ENCODE measurements around the gene IFITM2. TPM values are rescaled to one million over a fixed set of nuclear protein-coding genes. Genes with fewer than 3 reads are reported as not detected.
"Not testable (repeated sequence)": the region's sequence is repeated elsewhere in the genome, so short reads cannot be mapped to it uniquely, and the experiment has no call there.

IFITM2 gene
- total RNA-seq, 2 experiments from 2014 or later = 1,890 to 1,949 TPM

DNA sequence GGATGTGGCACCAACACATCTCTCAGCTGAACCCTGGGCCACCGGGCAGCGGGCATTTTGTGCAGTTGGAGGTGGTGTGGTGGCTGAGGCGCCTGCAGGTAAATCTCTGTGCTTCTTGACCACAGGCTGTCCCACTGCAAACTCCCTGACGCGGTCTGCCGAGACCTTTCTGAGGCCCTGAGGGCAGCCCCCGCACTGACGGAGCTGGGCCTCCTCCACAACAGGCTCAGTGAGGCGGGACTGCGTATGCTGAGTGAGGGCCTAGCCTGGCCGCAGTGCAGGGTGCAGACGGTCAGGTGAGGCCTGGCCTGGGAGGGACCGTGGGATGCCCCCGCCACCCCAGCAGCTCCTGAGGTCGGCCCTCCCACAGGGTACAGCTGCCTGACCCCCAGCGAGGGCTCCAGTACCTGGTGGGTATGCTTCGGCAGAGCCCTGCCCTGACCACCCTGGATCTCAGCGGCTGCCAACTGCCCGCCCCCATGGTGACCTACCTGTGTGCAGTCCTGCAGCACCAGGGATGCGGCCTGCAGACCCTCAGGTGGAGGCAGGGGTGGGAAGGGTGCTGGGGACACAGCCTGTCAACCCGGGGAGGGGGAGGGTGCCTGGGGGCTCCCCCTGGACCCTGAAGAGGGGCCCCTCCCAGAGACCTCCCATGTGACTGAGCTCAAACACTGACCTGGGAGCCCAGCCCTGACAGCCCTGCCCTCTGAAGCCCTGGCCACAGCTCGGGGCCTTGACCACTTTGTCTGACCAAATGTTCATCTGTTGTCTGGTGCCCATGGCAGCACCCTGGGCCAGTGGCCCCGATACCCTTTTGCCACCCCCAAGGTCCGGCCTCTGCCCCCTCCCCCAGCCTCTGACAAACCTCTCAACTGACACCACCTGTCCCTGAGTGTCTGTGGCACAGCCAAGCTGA lies 23.3 kb upstream of the IFITM2 start:
- ATAC-seq (ENCODE audit: low read depth) (no peak), DNase-seq (peak; percentile 43)
- H3K4me3 Mint-ChIP-seq = peak overlapping the region; percentile 89
- POLR2A ChIA-PET = interaction anchor here (0.9 to 16.3 kb wide), 14 partner anchors 5 to 77 kb away, joined by 3 to 336 read pairs (median 12); partner anchors contain the start of genes BET1L, IFITM1, IFITM2 and IFITM5
- H3K4me1 Mint-ChIP-seq = peaks cover 30% of the 10 kb centered on the region
- peak overlapping the region; percentile 98 for H3K27ac Mint-ChIP-seq
- H3K9me3 Mint-ChIP-seq = no peaks in the 10 kb centered on the region
- no peaks in the 10 kb centered on the region for H3K27me3 Mint-ChIP-seq
- peaks cover 51% of the 10 kb centered on the region for H3K36me3 Mint-ChIP-seq

DNA sequence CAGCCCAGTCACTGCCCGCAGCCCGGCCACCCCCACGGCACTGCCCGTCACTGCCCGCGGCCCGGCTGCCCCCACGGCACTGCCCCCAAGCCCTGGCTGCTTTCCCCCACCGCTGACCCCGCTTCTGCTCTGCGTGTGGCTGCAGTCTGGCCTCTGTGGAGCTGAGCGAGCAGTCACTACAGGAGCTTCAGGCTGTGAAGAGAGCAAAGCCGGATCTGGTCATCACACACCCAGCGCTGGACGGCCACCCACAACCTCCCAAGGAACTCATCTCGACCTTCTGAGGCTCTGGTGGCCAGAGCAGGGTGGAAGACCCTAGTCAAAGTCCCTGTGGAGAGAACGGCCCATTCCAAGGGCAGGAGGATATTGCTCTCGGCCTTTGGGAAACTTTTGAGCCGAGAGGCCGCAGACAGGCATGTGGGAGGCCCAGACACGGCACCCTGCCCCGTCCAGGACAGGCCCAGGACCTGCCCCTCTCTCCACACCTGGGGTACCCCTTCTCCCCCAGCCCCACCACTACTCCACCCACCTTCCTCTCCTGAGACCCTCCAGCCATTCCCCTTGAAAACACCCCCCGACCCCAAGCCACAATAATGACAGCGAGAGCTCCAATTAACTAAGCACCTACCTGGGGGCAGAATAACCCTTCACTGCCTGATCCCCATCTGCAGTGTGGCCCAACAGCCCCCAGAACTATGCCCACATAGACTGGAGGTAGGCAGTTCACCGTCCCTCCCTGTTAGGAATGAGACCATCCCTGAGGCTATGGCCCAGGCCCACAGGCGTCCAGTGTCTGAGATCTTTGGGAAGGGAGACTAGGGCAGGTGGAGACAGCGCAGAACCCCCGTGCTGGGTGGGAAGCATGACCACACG lies 22.4 kb upstream of the IFITM2 start:
- DNase-seq (no peak), ATAC-seq (ENCODE audit: low read depth) (no peak)
- peaks cover 56% of the 10 kb centered on the region for H3K36me3 Mint-ChIP-seq
- H3K27ac Mint-ChIP-seq = peak overlapping the region; percentile 98
- peak overlapping the region; percentile 59 for H3K4me3 Mint-ChIP-seq
- H3K9me3 Mint-ChIP-seq = no peaks in the 10 kb centered on the region
- H3K4me1 Mint-ChIP-seq = peaks cover 31% of the 10 kb centered on the region
- no peaks in the 10 kb centered on the region for H3K27me3 Mint-ChIP-seq
- POLR2A ChIA-PET = interaction anchor here (1.1 to 16.3 kb wide), 11 partner anchors 5 to 78 kb away, joined by 3 to 336 read pairs (median 71); partner anchors contain the start of genes BET1L, IFITM1, IFITM5 and NLRP6

DNA sequence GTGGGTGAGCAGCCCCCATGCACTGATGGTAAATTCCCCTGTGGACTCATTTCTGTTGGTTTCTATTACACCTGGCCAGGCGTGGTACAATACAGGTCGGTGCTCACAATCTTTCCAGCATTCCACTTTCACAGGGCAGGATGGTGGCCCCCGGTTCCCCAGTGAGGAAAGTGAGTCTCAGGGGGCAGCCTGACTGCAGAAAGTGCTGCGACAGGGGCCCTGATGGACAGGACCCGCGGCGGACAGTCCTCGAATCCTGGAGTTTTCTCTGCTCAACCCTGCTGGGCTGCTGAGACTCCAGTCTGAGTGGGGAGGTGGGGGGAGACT lies 21.8 kb upstream of the IFITM2 start:
- no peaks in the 10 kb centered on the region for H3K27me3 Mint-ChIP-seq
- DNase-seq = no peak
- peak overlapping the region; percentile 98 for H3K27ac Mint-ChIP-seq
- no peaks in the 10 kb centered on the region for H3K9me3 Mint-ChIP-seq
- ATAC-seq (ENCODE audit: low read depth) = no peak
- POLR2A ChIA-PET = interaction anchor here (1.3 to 16.3 kb wide), 10 partner anchors 4 to 78 kb away, joined by 5 to 336 read pairs (median 57); partner anchors contain the start of genes BET1L, IFITM1, IFITM5 and NLRP6
- peak overlapping the region; percentile 90 for H3K4me3 Mint-ChIP-seq
- peaks cover 34% of the 10 kb centered on the region for H3K4me1 Mint-ChIP-seq
- peaks cover 59% of the 10 kb centered on the region for H3K36me3 Mint-ChIP-seq

DNA sequence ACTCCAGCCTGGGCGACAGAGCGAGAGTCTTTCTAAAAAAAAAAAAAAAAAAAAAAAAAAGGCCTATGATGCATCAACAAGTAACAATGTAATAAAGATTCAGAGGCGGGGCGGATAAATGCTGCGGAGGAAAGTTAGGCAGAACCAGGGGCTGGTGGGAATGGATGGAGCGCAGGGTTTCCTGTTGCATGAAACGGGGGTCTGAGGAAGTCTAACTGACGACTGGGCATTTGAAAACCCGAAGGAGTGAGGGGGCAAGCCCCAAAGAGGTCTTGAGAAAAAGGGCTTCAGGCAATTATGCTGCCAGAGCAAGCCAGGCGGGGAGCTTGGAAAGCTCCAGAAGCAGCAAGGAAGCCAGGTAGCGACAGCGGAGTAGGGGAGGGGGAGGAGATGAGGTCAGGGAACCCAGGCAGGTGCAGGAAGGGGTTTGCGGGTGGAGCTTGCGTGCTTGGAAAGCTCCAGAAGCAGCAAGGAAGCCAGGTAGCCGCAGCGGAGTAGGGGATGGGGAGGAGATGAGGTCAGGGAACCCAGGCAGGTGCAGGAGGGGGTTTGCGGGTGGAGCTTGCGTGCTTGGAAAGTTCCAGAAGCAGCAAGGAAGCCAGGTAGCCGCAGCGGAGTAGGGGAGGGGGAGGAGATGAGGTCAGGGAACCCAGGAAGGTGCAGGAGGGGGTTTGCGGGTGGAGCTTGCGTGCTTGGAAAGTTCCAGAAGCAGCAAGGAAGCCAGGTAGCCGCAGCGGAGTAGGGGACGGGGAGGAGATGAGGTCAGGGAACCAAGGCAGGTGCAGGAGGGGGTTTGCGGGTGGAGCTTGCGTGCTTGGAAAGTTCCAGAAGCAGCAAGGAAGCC lies 20.4 kb upstream of the IFITM2 start:
- not testable (repeated sequence) for H3K27me3 Mint-ChIP-seq; ATAC-seq (ENCODE audit: low read depth); H3K9me3 Mint-ChIP-seq
- peak; percentile 80 for DNase-seq
- peak overlapping the region; percentile 98 for H3K27ac Mint-ChIP-seq
- H3K36me3 Mint-ChIP-seq = peaks cover 54% of the 10 kb centered on the region
- peak overlapping the region; percentile 90 for H3K4me3 Mint-ChIP-seq
- peaks cover 38% of the 10 kb centered on the region for H3K4me1 Mint-ChIP-seq
- POLR2A ChIA-PET = interaction anchor here (0.6 to 16.3 kb wide), 23 partner anchors 7 to 219 kb away, joined by 3 to 336 read pairs (median 5); partner anchors contain the start of genes BET1L, IFITM1, IFITM2 and IFITM5

DNA sequence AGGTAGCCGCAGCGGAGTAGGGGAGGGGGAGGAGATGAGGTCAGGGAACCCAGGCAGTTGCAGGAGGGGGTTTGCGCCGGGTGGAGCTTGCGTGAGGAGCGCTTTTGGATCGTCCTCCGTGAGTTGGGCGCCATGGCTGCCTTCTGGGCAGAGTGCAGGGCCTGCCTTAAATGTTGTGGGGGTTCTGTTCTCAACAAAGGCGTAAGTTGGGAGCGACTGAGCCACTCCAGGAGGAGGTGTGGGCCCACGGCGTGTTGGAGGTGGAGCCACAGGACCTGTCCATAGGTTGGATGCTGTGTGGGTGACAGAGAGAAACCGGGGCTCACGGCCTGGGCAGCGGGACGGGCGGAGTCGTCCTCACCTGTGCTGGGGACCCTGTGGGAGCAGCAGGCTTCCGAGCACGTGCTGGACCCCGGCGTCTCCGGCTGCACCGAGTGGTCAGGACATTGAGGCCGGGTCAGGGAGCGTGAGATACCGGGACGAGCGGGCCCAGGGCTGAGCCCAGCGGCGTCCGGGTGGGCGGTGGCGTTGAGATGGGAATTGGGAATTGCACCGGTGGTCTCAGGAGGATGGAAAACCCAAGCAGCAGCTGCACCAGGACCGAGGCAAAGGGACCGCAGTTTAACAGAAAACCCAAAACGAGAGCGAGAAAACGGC lies 19.7 kb upstream of the IFITM2 start:
- H3K4me3 Mint-ChIP-seq = peak overlapping the region; percentile 90
- H3K4me1 Mint-ChIP-seq = peaks cover 36% of the 10 kb centered on the region
- H3K27ac Mint-ChIP-seq = peak overlapping the region; percentile 98
- no peaks in the 10 kb centered on the region for H3K9me3 Mint-ChIP-seq
- POLR2A ChIA-PET = interaction anchor here (0.6 to 16.3 kb wide), 24 partner anchors 7 to 219 kb away, joined by 3 to 336 read pairs (median 4); partner anchors contain the start of genes BET1L, IFITM1, IFITM2 and IFITM5
- DNase-seq (peak; percentile 78), ATAC-seq (ENCODE audit: low read depth) (peak; percentile 43)
- no peaks in the 10 kb centered on the region for H3K27me3 Mint-ChIP-seq
- peaks cover 51% of the 10 kb centered on the region for H3K36me3 Mint-ChIP-seq

DNA sequence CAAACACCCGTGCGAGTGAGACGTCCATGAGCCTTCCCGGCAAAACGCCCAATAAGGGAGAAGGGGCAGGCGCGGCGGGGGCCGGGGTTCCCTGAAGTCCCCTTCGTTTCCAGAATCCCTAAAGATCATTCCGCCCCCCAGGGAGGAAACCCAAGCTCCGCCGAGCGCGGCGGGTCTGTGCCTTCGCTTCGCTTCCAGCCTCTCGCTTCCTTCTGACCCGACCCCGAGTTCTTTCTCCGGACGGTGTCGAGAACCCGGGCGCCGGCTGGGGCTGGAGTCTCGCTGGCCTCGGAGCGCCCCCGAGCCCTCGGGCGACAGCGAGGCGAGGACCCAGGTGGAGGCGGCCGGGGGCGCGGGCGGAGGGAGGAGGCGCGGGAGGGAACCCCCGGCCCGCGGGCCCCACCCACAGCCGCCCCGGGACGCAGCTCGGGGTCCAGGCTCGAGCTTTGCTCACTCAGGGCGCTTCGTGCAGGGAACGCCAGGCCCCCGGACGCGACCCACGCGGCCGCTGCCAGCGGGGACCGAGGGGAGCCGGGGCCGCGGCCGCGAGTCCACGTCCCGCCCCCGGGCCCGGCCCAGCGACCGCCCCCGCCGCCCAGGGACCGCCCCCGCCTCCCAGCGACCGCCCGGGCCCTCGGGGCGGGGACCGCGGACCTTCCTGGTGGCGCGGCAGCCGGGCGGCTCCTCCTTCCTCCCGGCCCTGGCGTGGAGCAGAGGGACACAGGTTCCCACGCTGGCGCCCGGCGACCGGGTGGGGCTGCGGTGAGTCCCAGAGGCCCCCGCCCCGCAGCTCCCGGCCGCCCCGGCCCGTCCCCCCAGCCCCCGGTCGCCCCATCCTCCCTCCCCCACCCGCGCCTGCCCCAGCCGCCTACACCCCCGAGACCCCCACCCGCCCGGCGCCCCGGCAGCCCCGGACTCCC lies 18.9 kb upstream of the IFITM2 start, which contains the start of gene PGGHG:
PGGHG (plus strand) TSS at position 649 of the 920 bp plus-strand sequence. CDS start 691 bp downstream, outside the sequence.
- Mint-ChIP-seq H3K27ac (peak within 1 kb of the TSS; percentile 98), H3K36me3 (peaks cover 46% of the 10 kb centered on the region), H3K9me3 (no peaks in the 10 kb centered on the region), H3K4me3 (peak within 1 kb of the TSS; percentile 93), H3K27me3 (no peaks in the 10 kb centered on the region), H3K4me1 (peaks cover 33% of the 10 kb centered on the region)
- DNase-seq (peak; percentile 88), ATAC-seq (ENCODE audit: low read depth) (peak; percentile 38)
- POLR2A ChIA-PET = interaction anchor here (0.8 to 16.3 kb wide), 17 partner anchors 9 to 160 kb away, joined by 3 to 336 read pairs (median 27); partner anchors contain the start of genes BET1L, IFITM1, IFITM5 and NLRP6

DNA sequence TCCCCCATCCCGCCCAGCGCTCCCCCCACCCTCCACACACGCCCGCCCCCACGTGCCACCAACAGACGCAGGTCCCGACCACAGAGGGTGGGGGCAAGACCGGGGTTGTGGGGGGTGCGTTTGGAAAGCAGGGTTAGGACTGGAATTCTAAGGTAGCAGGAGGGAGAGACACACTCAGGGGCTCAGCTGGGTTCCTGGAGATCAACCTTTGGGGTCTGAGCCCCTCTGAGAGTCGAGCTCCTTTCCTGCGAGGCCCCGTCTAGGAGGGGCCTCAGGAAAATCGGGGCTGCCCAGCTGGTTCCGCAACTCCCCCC lies 18.3 kb upstream of the IFITM2 start:
- peaks cover 35% of the 10 kb centered on the region for H3K4me1 Mint-ChIP-seq
- POLR2A ChIA-PET = interaction anchor here (0.8 to 16.3 kb wide), 13 partner anchors 10 to 159 kb away, joined by 3 to 336 read pairs (median 43); partner anchors contain the start of genes BET1L, IFITM1, IFITM5 and NLRP6
- peaks cover 48% of the 10 kb centered on the region for H3K36me3 Mint-ChIP-seq
- H3K9me3 Mint-ChIP-seq = no peaks in the 10 kb centered on the region
- H3K4me3 Mint-ChIP-seq = peak overlapping the region; percentile 93
- H3K27ac Mint-ChIP-seq = peak overlapping the region; percentile 95
- DNase-seq (peak; percentile 65), ATAC-seq (ENCODE audit: low read depth) (peak; percentile 0)
- H3K27me3 Mint-ChIP-seq = no peaks in the 10 kb centered on the region

DNA sequence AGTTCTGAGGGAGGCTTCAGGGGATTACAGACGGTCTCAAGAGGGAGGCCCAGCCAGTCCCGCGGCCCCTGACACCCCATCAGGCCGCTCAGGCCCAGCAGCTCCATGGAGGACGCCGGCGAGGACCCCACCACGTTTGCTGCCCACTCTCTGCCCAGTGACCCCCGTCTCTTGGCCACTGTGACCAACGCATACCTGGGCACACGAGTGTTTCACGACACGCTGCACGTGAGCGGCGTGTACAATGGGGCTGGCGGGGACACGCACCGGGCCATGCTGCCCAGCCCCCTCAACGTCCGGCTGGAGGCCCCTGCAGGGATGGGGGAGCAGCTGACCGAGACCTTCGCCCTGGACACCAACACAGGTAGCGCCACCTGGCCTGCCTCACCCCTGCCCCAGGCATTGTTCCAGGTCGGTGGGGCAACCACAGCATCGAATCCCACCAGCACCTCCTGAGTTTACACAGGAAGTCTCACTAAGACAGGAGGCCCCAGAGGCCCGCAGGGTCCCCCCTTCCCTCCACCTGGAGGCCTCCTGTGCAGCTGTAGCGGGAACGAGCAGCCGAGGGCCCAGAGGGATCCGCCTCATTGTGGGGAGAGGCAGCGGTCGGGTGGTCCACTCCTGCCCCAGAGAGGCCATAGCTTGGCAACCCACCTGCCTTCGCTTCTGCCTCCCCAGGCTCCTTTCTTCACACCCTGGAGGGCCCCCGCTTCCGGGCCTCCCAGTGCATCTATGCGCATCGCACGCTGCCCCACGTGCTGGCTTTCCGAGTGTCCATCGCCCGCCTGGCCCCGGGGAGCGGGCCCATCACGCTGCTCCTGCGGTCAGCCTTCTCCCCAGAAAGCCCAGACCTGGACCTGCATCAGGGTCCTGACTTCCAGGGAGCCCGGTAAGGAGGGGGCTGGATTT lies 17.6 kb upstream of the IFITM2 start:
- Mint-ChIP-seq H3K27ac (peak overlapping the region; percentile 95), H3K4me3 (peak overlapping the region; percentile 93), H3K27me3 (no peaks in the 10 kb centered on the region), H3K9me3 (no peaks in the 10 kb centered on the region), H3K4me1 (peaks cover 34% of the 10 kb centered on the region), H3K36me3 (peaks cover 44% of the 10 kb centered on the region)
- peak; percentile 70 for DNase-seq
- POLR2A ChIA-PET = interaction anchor here (0.7 to 16.3 kb wide), 19 partner anchors 10 to 159 kb away, joined by 3 to 336 read pairs (median 25); partner anchors contain the start of genes BET1L, IFITM1, IFITM2 and IFITM5
- peak; percentile 7 for ATAC-seq (ENCODE audit: low read depth)

DNA sequence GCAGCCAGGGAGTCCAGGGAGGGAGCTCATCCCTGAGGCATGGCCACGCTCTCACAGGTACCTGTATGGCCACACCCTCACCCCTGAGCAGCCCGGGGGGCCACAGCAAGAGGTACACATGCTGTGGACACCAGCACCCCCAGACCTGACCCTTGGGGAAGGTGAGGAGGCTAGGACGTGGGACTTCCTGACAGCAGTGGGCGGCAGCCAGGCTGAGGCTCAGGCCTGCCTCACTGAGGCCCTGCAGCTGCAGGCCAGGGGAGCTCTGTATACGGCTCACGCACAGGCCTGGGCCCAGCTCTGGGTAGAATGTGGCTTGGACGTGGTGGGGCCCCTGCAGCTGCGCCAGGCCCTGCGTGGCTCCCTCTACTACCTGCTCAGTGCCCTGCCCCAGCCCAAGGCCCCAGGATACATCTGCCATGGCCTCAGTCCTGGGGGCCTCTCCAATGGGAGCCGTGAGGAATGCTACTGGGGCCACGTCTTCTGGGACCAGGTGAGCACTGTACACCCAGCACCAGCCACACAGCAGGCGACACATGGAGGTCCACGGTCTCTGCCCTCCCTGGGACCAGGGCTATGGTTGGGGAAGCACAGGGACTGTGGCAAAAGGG lies 16.9 kb upstream of the IFITM2 start:
- no peak for ATAC-seq (ENCODE audit: low read depth)
- DNase-seq = no peak
- Mint-ChIP-seq H3K27me3 (no peaks in the 10 kb centered on the region), H3K4me3 (peak overlapping the region; percentile 93), H3K27ac (peak overlapping the region; percentile 95), H3K4me1 (peaks cover 35% of the 10 kb centered on the region), H3K9me3 (no peaks in the 10 kb centered on the region), H3K36me3 (peaks cover 39% of the 10 kb centered on the region)
- POLR2A ChIA-PET = interaction anchor here (0.7 to 16.3 kb wide), 14 partner anchors 9 to 83 kb away, joined by 3 to 336 read pairs (median 26); partner anchors contain the start of genes BET1L, IFITM1, IFITM2 and IFITM5

All from activated naive CD8-positive, alpha-beta T cell treated with anti-CD3 and anti-CD28 coated beads, Interleukin-2, amount 10 ng/mL, durations not matched to agents 7 days and 5 days (primary cell).